ENCODE results near the gene FAM227A.
A peak's percentile ranks its signal among the peaks of the same experiment; 100 is the strongest.

The FAM227A gene

GRCh38 chr22:38578505-38578904 lies 77.7 kb downstream of the FAM227A start:
- Histone ChIP-seq H3K14ac (ENCODE audit: low read length) (no peak overlapping the region), H2BK15ac (ENCODE audit: low read length) (no peak overlapping the region), H4K91ac (ENCODE audit: low read depth, low read length, poor library complexity) (no peak overlapping the region), H3K4me2 (ENCODE audit: insufficient read depth, low read length, poor library complexity, severe bottlenecking) (no peak overlapping the region), H3K9ac (ENCODE audit: low read depth, low read length, poor library complexity) (no peak overlapping the region), H2BK5ac (ENCODE audit: low read length) (no peak overlapping the region), H3K4ac (ENCODE audit: low read length) (no peak overlapping the region), H3K4me3 (ENCODE audit: low read length in 2 of 2) (no peak overlapping the region), H2AFZ (ENCODE audit: low read length) (no peak overlapping the region), H3K4me1 (ENCODE audit: control insufficient read depth in 2 of 2, insufficient read depth in 1 of 2, low read depth in 1 of 2, low read length in 2 of 2) (no peaks in the 10 kb centered on the region), H3K23ac (ENCODE audit: low read depth, low read length, poor library complexity) (no peak overlapping the region), H4K8ac (ENCODE audit: low read depth, low read length) (no peak overlapping the region), H3K9me3 (replicated peaks in 1 of 2; ENCODE audit: control insufficient read depth in 2 of 2, insufficient read depth in 1 of 2, low read depth in 1 of 2, low read length in 2 of 2) (no peaks in the 10 kb centered on the region), H2AK5ac (ENCODE audit: low read depth, low read length) (no peak overlapping the region), H3K27ac (replicated peaks; ENCODE audit: low read length) (no peak overlapping the region), H3K36me3 (replicated peaks in 1 of 2; ENCODE audit: control insufficient read depth in 2 of 2, insufficient read depth in 2 of 2, low read length in 2 of 2) (no peaks in the 10 kb centered on the region), H3K27me3 (ENCODE audit: control insufficient read depth in 3 of 3, insufficient read depth in 3 of 3, low read depth in 1 of 3, low read length in 3 of 3) (no peaks in the 10 kb centered on the region), H3K18ac (ENCODE audit: low read length) (no peak overlapping the region), H2BK120ac (ENCODE audit: low read depth, low read length) (no peak overlapping the region), H2BK12ac (ENCODE audit: low read length) (no peak overlapping the region), H3K79me1 (ENCODE audit: low read depth, low read length) (no peaks in the 10 kb centered on the region)
- no peak for DNase-seq (ENCODE audit: low spot score)
- no CpG with 5 or more reads among the region's 5 CpGs for WGBS, 2 donors (ENCODE audit: extremely low coverage in 2 of 2, insufficient read length in 2 of 2, insufficient replicate concordance in 1 of 2)

DNA sequence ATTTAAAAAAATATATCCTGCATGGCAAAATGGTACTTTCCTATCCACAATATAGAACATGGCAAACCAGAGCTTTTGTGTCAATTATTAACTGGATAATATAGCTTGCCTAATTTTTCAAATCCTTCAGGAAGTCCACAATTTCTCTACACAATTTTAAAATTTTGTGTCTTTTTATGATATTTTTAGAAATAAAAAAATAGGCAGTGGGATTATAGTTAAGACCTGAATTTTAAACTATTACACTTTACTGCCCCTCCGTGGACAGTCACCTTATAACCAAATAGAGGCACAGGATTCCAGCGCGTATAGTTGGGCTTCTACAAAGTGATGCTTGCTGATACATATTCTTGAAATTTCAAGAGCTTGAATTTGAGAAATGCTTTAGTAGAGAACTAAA lies 84.1 kb downstream of the FAM227A start:
- Histone ChIP-seq H4K91ac (ENCODE audit: low read depth, low read length, poor library complexity) (no peak overlapping the region), H3K27me3 (ENCODE audit: control insufficient read depth in 3 of 3, insufficient read depth in 3 of 3, low read depth in 1 of 3, low read length in 3 of 3) (peaks cover 0 to 7% (median 0%) of the 10 kb centered on the region in 3 experiments), H3K4me3 (ENCODE audit: low read length in 2 of 2) (no peak overlapping the region), H3K4me1 (ENCODE audit: control insufficient read depth in 2 of 2, insufficient read depth in 1 of 2, low read depth in 1 of 2, low read length in 2 of 2) (peaks cover 7 to 10% of the 10 kb centered on the region in 2 donors), H2AFZ (ENCODE audit: low read length) (no peak overlapping the region), H3K9ac (ENCODE audit: low read depth, low read length, poor library complexity) (no peak overlapping the region), H2AK5ac (ENCODE audit: low read depth, low read length) (no peak overlapping the region), H3K18ac (ENCODE audit: low read length) (no peak overlapping the region), H3K4ac (ENCODE audit: low read length) (no peak overlapping the region), H3K27ac (replicated peaks; ENCODE audit: low read length) (no peak overlapping the region), H3K36me3 (replicated peaks in 1 of 2; ENCODE audit: control insufficient read depth in 2 of 2, insufficient read depth in 2 of 2, low read length in 2 of 2) (no peaks in the 10 kb centered on the region), H3K79me1 (ENCODE audit: low read depth, low read length) (no peaks in the 10 kb centered on the region), H3K14ac (ENCODE audit: low read length) (no peak overlapping the region), H2BK5ac (ENCODE audit: low read length) (no peak overlapping the region), H2BK15ac (ENCODE audit: low read length) (no peak overlapping the region), H2BK12ac (ENCODE audit: low read length) (no peak overlapping the region), H3K4me2 (ENCODE audit: insufficient read depth, low read length, poor library complexity, severe bottlenecking) (no peak overlapping the region), H2BK120ac (ENCODE audit: low read depth, low read length) (no peak overlapping the region), H4K8ac (ENCODE audit: low read depth, low read length) (no peak overlapping the region), H3K9me3 (replicated peaks in 1 of 2; ENCODE audit: control insufficient read depth in 2 of 2, insufficient read depth in 1 of 2, low read depth in 1 of 2, low read length in 2 of 2) (peaks cover 0 to 4% of the 10 kb centered on the region in 2 donors), H3K23ac (ENCODE audit: low read depth, low read length, poor library complexity) (no peak overlapping the region)
- WGBS, 2 donors (ENCODE audit: extremely low coverage in 2 of 2, insufficient read length in 2 of 2, insufficient replicate concordance in 1 of 2), result no CpG with 5 or more reads among the region's 3 CpGs
- DNase-seq (ENCODE audit: low spot score), result peak; percentile 17

GRCh38 chr22:38570779-38571364 lies 85.3 kb downstream of the FAM227A start:
- Histone ChIP-seq H4K8ac (ENCODE audit: low read depth, low read length) (no peak overlapping the region), H3K4me2 (ENCODE audit: insufficient read depth, low read length, poor library complexity, severe bottlenecking) (peak overlapping the region; percentile 63), H3K23ac (ENCODE audit: low read depth, low read length, poor library complexity) (no peak overlapping the region), H3K27me3 (ENCODE audit: control insufficient read depth in 3 of 3, insufficient read depth in 3 of 3, low read depth in 1 of 3, low read length in 3 of 3) (peaks cover 0 to 7% (median 0%) of the 10 kb centered on the region in 3 experiments), H3K79me1 (ENCODE audit: low read depth, low read length) (no peaks in the 10 kb centered on the region), H3K9me3 (replicated peaks in 1 of 2; ENCODE audit: control insufficient read depth in 2 of 2, insufficient read depth in 1 of 2, low read depth in 1 of 2, low read length in 2 of 2) (peaks cover 0 to 4% of the 10 kb centered on the region in 2 donors), H3K27ac (replicated peaks; ENCODE audit: low read length) (peak overlapping the region; percentile 56), H2AK5ac (ENCODE audit: low read depth, low read length) (no peak overlapping the region), H3K4me1 (ENCODE audit: control insufficient read depth in 2 of 2, insufficient read depth in 1 of 2, low read depth in 1 of 2, low read length in 2 of 2) (peaks cover 7 to 10% of the 10 kb centered on the region in 2 donors), H3K36me3 (replicated peaks in 1 of 2; ENCODE audit: control insufficient read depth in 2 of 2, insufficient read depth in 2 of 2, low read length in 2 of 2) (no peaks in the 10 kb centered on the region), H3K9ac (ENCODE audit: low read depth, low read length, poor library complexity) (peak overlapping the region; percentile 15), H2BK5ac (ENCODE audit: low read length) (no peak overlapping the region), H2AFZ (ENCODE audit: low read length) (peak overlapping the region; percentile 95), H2BK120ac (ENCODE audit: low read depth, low read length) (no peak overlapping the region), H3K4ac (ENCODE audit: low read length) (no peak overlapping the region), H2BK15ac (ENCODE audit: low read length) (no peak overlapping the region), H4K91ac (ENCODE audit: low read depth, low read length, poor library complexity) (no peak overlapping the region), H3K4me3 (ENCODE audit: low read length in 2 of 2) (peak overlapping the region; percentile 53 to 82), H3K14ac (ENCODE audit: low read length) (no peak overlapping the region), H2BK12ac (ENCODE audit: low read length) (no peak overlapping the region), H3K18ac (ENCODE audit: low read length) (peak overlapping the region; percentile 36)
- WGBS, 2 donors (ENCODE audit: extremely low coverage in 2 of 2, insufficient read length in 2 of 2, insufficient replicate concordance in 1 of 2), result no CpG with 5 or more reads among the region's 14 CpGs
- peak; percentile 14 for DNase-seq (ENCODE audit: low spot score)

- Histone ChIP-seq H3K79me1 (ENCODE audit: low read depth, low read length) (no peaks in the 10 kb centered on the region), H3K4me2 (ENCODE audit: insufficient read depth, low read length, poor library complexity, severe bottlenecking) (peak within 1 kb of the TSS; percentile 75), H2AFZ (ENCODE audit: low read length) (peak within 1 kb of the TSS; percentile 95), H3K4me1 (ENCODE audit: control insufficient read depth in 2 of 2, insufficient read depth in 1 of 2, low read depth in 1 of 2, low read length in 2 of 2) (peaks cover 7 to 10% of the 10 kb centered on the region in 2 donors), H4K91ac (ENCODE audit: low read depth, low read length, poor library complexity) (no peak within 1 kb of the TSS), H3K4ac (ENCODE audit: low read length) (no peak within 1 kb of the TSS), H2BK120ac (ENCODE audit: low read depth, low read length) (no peak within 1 kb of the TSS), H3K36me3 (replicated peaks in 1 of 2; ENCODE audit: control insufficient read depth in 2 of 2, insufficient read depth in 2 of 2, low read length in 2 of 2) (no peaks in the 10 kb centered on the region), H3K27ac (replicated peaks; ENCODE audit: low read length) (peak within 1 kb of the TSS; percentile 56), H3K4me3 (ENCODE audit: low read length in 2 of 2) (peak within 1 kb of the TSS; percentile 53 to 82), H2BK5ac (ENCODE audit: low read length) (peak within 1 kb of the TSS; percentile 4), H3K14ac (ENCODE audit: low read length) (no peak within 1 kb of the TSS), H2BK12ac (ENCODE audit: low read length) (no peak within 1 kb of the TSS), H3K9ac (ENCODE audit: low read depth, low read length, poor library complexity) (peak within 1 kb of the TSS; percentile 90), H2BK15ac (ENCODE audit: low read length) (no peak within 1 kb of the TSS), H2AK5ac (ENCODE audit: low read depth, low read length) (no peak within 1 kb of the TSS), H3K27me3 (ENCODE audit: control insufficient read depth in 3 of 3, insufficient read depth in 3 of 3, low read depth in 1 of 3, low read length in 3 of 3) (peaks cover 0 to 12% (median 0%) of the 10 kb centered on the region in 3 experiments), H4K8ac (ENCODE audit: low read depth, low read length) (no peak within 1 kb of the TSS), H3K18ac (ENCODE audit: low read length) (peak within 1 kb of the TSS; percentile 89), H3K23ac (ENCODE audit: low read depth, low read length, poor library complexity) (no peak within 1 kb of the TSS), H3K9me3 (replicated peaks in 1 of 2; ENCODE audit: control insufficient read depth in 2 of 2, insufficient read depth in 1 of 2, low read depth in 1 of 2, low read length in 2 of 2) (peaks cover 0 to 4% of the 10 kb centered on the region in 2 donors)
- peak; percentile 93 for DNase-seq (ENCODE audit: low spot score)
- no CpG with 5 or more reads among the region's 64 CpGs for WGBS, 2 donors (ENCODE audit: extremely low coverage in 2 of 2, insufficient read length in 2 of 2, insufficient replicate concordance in 1 of 2)
Measured at GRCh38 chr22:38569972-38570778, 86.0 kb downstream of the FAM227A start, which contains the start of gene DMC1. TSS of gene DMC1 (minus strand) at chr22:38570183. CDS start at chr22:38568256, 1,927 bp downstream.
